ENCODE results near the gene CDY1. TPM values are rescaled to one million over a fixed set of nuclear protein-coding genes. Genes with fewer than 3 reads are reported as not detected.

Gene CDY1
- not detected in 5 replicates for total RNA-seq (2022; extraction: Qiagen RNA extraction; ENCODE audit: low read depth)

GRCh38 chrY:25621817-25622216 lies at the start of gene CDY1:
TSS of gene CDY1 (plus strand) at chrY:25622117. CDS start at chrY:25622443, 326 bp downstream.

